Tibial nerve (tissue), 3 donors: ENCODE measurements around the gene ZNF92.

Experiments
- CTCF ChIP-seq, 5 experiments: fragments of 200-600 bp in 3 of 5; fragments of 450-650 bp in 2 of 5; sonication (generic) in 3 of 5; IDR thresholded peaks; one replicate each; pipeline ENCODE4 v1.5.1; 2016 to 2019; ENCODE audit warnings: antibody characterized with exemption in 5 of 5, mild to moderate bottlenecking in 3 of 5, moderate library complexity in 2 of 5
- POLR2A ChIP-seq, 2 donors: fragments of 450-650 bp; IDR thresholded peaks; one replicate each; pipeline ENCODE4 v1.6.1; 2017; ENCODE audit warnings: antibody characterized with exemption in 2 of 2, mild to moderate bottlenecking in 2 of 2, moderate library complexity in 2 of 2

- no peak for TF ChIP-seq CTCF (IDR thresholded peaks at IDR 0.05)
- no peak for TF ChIP-seq POLR2A (IDR thresholded peaks at IDR 0.05)
These were observed 56.1 kb downstream of the ZNF92 start for GRCh38 chr7:65429642-65430343.
